ENCODE results near the gene LGSN. TPM values are rescaled to one million over a fixed set of nuclear protein-coding genes. Genes with fewer than 3 reads are reported as not detected.

LGSN gene
- total RNA-seq, 2 donors from 2014 or later, result 0.11 to 13.2 TPM

GRCh38 chr6:63352544-63353285, 32.9 kb upstream of the LGSN start:
- intact Hi-C loops (cut with DNase I), result loop anchor here (5.0 to 10.0 kb wide), 3 partner anchors 222 to 415 kb away; partner anchors contain the start of genes LOC128125822 and PTP4A1
- no peak overlapping the region for H3K27ac ChIP-seq
- no peak overlapping the region for H3K9ac ChIP-seq (ENCODE audit: low read depth in 2 of 2, low read length in 2 of 2)

GRCh38 chr6:63352069-63352543, 32.3 kb upstream of the LGSN start:
- H3K9me3 ChIP-seq, result no peaks in the 10 kb centered on the region
- no peak overlapping the region for H3K27ac ChIP-seq
- H3K4me1 ChIP-seq, result no peaks in the 10 kb centered on the region
- H3K4me3 ChIP-seq, result no peak overlapping the region
- intact Hi-C loops (cut with DNase I), result loop anchor here (5.0 to 10.0 kb wide), 3 partner anchors 223 to 415 kb away; partner anchors contain the start of genes LOC128125822 and PTP4A1
- no peak overlapping the region for H3K9ac ChIP-seq (ENCODE audit: low read depth in 2 of 2, low read length in 2 of 2)
- DNase-seq, result no peak
- H3K36me3 ChIP-seq, result no peaks in the 10 kb centered on the region
- no peaks in the 10 kb centered on the region for H3K27me3 ChIP-seq
- TF ChIP-seq CTCF (IDR thresholded peaks at IDR 0.05), result peak; percentile 21

More at GRCh38 chr6:63352544-63353285, 32.9 kb upstream of the LGSN start:
- peak; percentile 61 for DNase-seq
- Histone ChIP-seq H3K36me3 (no peaks in the 10 kb centered on the region), H3K4me3 (no peak overlapping the region), H3K9me3 (no peaks in the 10 kb centered on the region), H3K4me1 (no peaks in the 10 kb centered on the region), H3K27me3 (no peaks in the 10 kb centered on the region)
- TF ChIP-seq CTCF (IDR thresholded peaks at IDR 0.05), result peak; percentile 61

- Histone ChIP-seq H3K4me1 (no peaks in the 10 kb centered on the region), H3K4me3 (no peak overlapping the region), H3K36me3 (no peaks in the 10 kb centered on the region), H3K9me3 (no peaks in the 10 kb centered on the region), H3K27me3 (no peaks in the 10 kb centered on the region), H3K9ac (ENCODE audit: low read depth in 2 of 2, low read length in 2 of 2) (no peak overlapping the region), H3K27ac (no peak overlapping the region)
- no peak for DNase-seq
- no peak for TF ChIP-seq CTCF (IDR thresholded peaks at IDR 0.05)
- intact Hi-C loops (cut with DNase I), result no loop called here
These were observed 29.6 kb upstream of the LGSN start for GRCh38 chr6:63349401-63349800.

GRCh38 chr6:63348836-63349235, 29.1 kb upstream of the LGSN start:
- no peak for TF ChIP-seq CTCF (IDR thresholded peaks at IDR 0.05)
- Histone ChIP-seq H3K4me1 (no peaks in the 10 kb centered on the region), H3K36me3 (no peaks in the 10 kb centered on the region), H3K27me3 (no peaks in the 10 kb centered on the region), H3K9ac (ENCODE audit: low read depth in 2 of 2, low read length in 2 of 2) (no peak overlapping the region), H3K9me3 (no peaks in the 10 kb centered on the region), H3K4me3 (no peak overlapping the region), H3K27ac (no peak overlapping the region)
- intact Hi-C loops (cut with DNase I), result no loop called here
- no peak for DNase-seq

GRCh38 chr6:63347599-63347998, 27.8 kb upstream of the LGSN start:
- Histone ChIP-seq H3K9me3 (no peaks in the 10 kb centered on the region), H3K27ac (no peak overlapping the region), H3K36me3 (no peaks in the 10 kb centered on the region), H3K9ac (ENCODE audit: low read depth in 2 of 2, low read length in 2 of 2) (no peak overlapping the region), H3K27me3 (no peaks in the 10 kb centered on the region), H3K4me3 (no peak overlapping the region), H3K4me1 (no peaks in the 10 kb centered on the region)
- intact Hi-C loops (cut with DNase I), result no loop called here
- TF ChIP-seq CTCF (IDR thresholded peaks at IDR 0.05), result no peak
- DNase-seq, result no peak
